GM23338 (cell line): ENCODE data around the gene TOM1. TPM values are rescaled to one million over a fixed set of nuclear protein-coding genes. Genes with fewer than 3 reads are reported as not detected.

Experiments used
- ATAC-seq: fragments of 200-7000 bp; cut with Tn5 transposase; 3 replicates; pipeline ENCODE4 v1.9.1; 2020
- DNase-seq: peaks from one replicate; pipeline ENCODE4 v3.0.0-alpha.2; 2015; ENCODE audit warnings: low spot score
- H2AFZ ChIP-seq: fragments of 200-600 bp; sonication (generic); 2 replicates; pipeline ENCODE4 v1.8.0; 2016; ENCODE audit warnings: antibody characterized with exemption, mild to moderate bottlenecking, moderate library complexity
- H3F3A ChIP-seq: fragments of 200-600 bp; sonication (generic); replicated peaks from 2 replicates; pipeline ENCODE4 v1.8.0; 2017; ENCODE audit warnings: antibody characterized with exemption, mixed run types, low read depth
- H3K27ac ChIP-seq: fragments of 200-600 bp; sonication (generic); 2 replicates; pipeline ENCODE4 v1.6.1; 2016; ENCODE audit warnings: low read depth
- H3K27me3 ChIP-seq: fragments of 200-600 bp; sonication (generic); 2 replicates; pipeline ENCODE4 v1.8.0; 2016; ENCODE audit warnings: mild to moderate bottlenecking, mixed run types, moderate library complexity; ENCODE audit not compliant: insufficient read depth
- H3K36me3 ChIP-seq: fragments of 200-600 bp; sonication (generic); 2 replicates; pipeline ENCODE4 v1.8.0; 2016; ENCODE audit warnings: mild to moderate bottlenecking; ENCODE audit not compliant: insufficient read depth
- H3K4me1 ChIP-seq: fragments of 200-600 bp; sonication (generic); 2 replicates; pipeline ENCODE4 v1.8.0; 2016; ENCODE audit warnings: mild to moderate bottlenecking, moderate library complexity; ENCODE audit not compliant: insufficient read depth
- H3K4me2 ChIP-seq: fragments of 200-600 bp; sonication (generic); 2 replicates; pipeline ENCODE4 v1.7.1; 2017; ENCODE audit warnings: mixed run types
- H3K4me3 ChIP-seq: fragments of 200-600 bp; sonication (generic); 2 replicates; pipeline ENCODE4 v1.6.1; 2016; ENCODE audit warnings: mixed run types
- H3K79me2 ChIP-seq: fragments of 200-600 bp; sonication (generic); replicated peaks from 2 replicates; pipeline ENCODE4 v1.8.0; 2017; ENCODE audit warnings: mild to moderate bottlenecking; ENCODE audit not compliant: insufficient read depth
- H3K9me2 ChIP-seq: fragments of 200-600 bp; sonication (generic); 2 replicates; pipeline ENCODE4 v1.8.0; 2017; ENCODE audit not compliant: insufficient read depth
- H4K20me1 ChIP-seq: fragments of 200-600 bp; sonication (generic); replicated peaks from 2 replicates; pipeline ENCODE4 v1.8.0; 2017; ENCODE audit warnings: mild to moderate bottlenecking; ENCODE audit not compliant: insufficient read depth
- H3K27ac Mint-ChIP-seq: 2 replicates; pipeline ENCODE4 v1.8.0; 2020; ENCODE audit warnings: inconsistent platforms, mild to moderate bottlenecking, moderate library complexity, mixed read lengths
- H3K27me3 Mint-ChIP-seq: 3 replicates; pipeline ENCODE4 v1.8.0; 2022; ENCODE audit warnings: low read depth, mild to moderate bottlenecking, moderate library complexity, mixed read lengths, inconsistent platforms; ENCODE audit not compliant: insufficient read depth, poor library complexity
- H3K36me3 Mint-ChIP-seq: 3 replicates; pipeline ENCODE4 v1.8.0; 2021; ENCODE audit warnings: low read depth, mild to moderate bottlenecking, inconsistent platforms, moderate library complexity, mixed read lengths
- H3K4me1 Mint-ChIP-seq: 3 replicates; pipeline ENCODE4 v1.8.0; 2020; ENCODE audit warnings: mild to moderate bottlenecking, inconsistent platforms, mixed read lengths
- H3K4me3 Mint-ChIP-seq: 3 replicates; pipeline ENCODE4 v1.8.0; 2021; ENCODE audit warnings: moderate library complexity, mild to moderate bottlenecking, inconsistent platforms, mixed read lengths
- H3K9me3 Mint-ChIP-seq: 3 replicates; pipeline ENCODE4 v1.8.0; 2020; ENCODE audit warnings: moderate library complexity, mild to moderate bottlenecking, inconsistent platforms, mixed read lengths
- CREB1 ChIP-seq: fragments of 250-450 bp; sonication (Bioruptor Pico); IDR thresholded peaks from 2 replicates; pipeline ENCODE4 v1.5.0; 2020; ENCODE audit warnings: low read depth, mild to moderate bottlenecking, moderate library complexity
- EZH2 ChIP-seq: fragments of 200-600 bp; sonication (generic); IDR thresholded peaks from one replicate; pipeline ENCODE4 v1.8.0; 2017; ENCODE audit warnings: antibody characterized with exemption, mild to moderate bottlenecking, low read depth; ENCODE audit not compliant: unreplicated experiment
- EZH2phosphoT487 ChIP-seq: fragments of 200-600 bp; sonication (generic); IDR thresholded peaks from one replicate; pipeline ENCODE4 v1.8.1; 2018; ENCODE audit warnings: antibody characterized with exemption; ENCODE audit not compliant: unreplicated experiment
- JUNB ChIP-seq: IDR thresholded peaks from one replicate; pipeline ENCODE4 v1.6.1; 2016; ENCODE audit warnings: antibody characterized with exemption; ENCODE audit not compliant: unreplicated experiment
- NANOG ChIP-seq: IDR thresholded peaks from 2 replicates; pipeline ENCODE4 v1.6.1; 2016; ENCODE audit warnings: antibody characterized with exemption, borderline replicate concordance
- POLR2AphosphoS5 ChIP-seq: IDR thresholded peaks from 2 replicates; pipeline ENCODE4 v1.6.1; 2016; ENCODE audit warnings: antibody characterized with exemption, low read depth
- STAT1 ChIP-seq: IDR thresholded peaks from one replicate; pipeline ENCODE4 v1.6.1; 2016; ENCODE audit warnings: antibody characterized with exemption; ENCODE audit not compliant: unreplicated experiment
- ZNF114 ChIP-seq: fragments of 250-450 bp; sonication (Bioruptor Pico); IDR thresholded peaks from 2 replicates; pipeline ENCODE4 v1.5.0; 2020; ENCODE audit warnings: mild to moderate bottlenecking, moderate library complexity
- ZNF331 ChIP-seq: fragments of 250-450 bp; sonication (Bioruptor Pico); IDR thresholded peaks from 2 replicates; pipeline ENCODE4 v1.5.0; 2020; ENCODE audit warnings: low read depth, mild to moderate bottlenecking, moderate library complexity
- polyA plus RNA-seq: library from polyadenylated mRNA; unstranded; fragments of >200 nt; fragmentation: Nextera tagmentation; extraction: Ambion mirVana; gene quantifications from 2 replicates; pipeline ENCODE4 v1.2.1, GENCODE V29; 2016
- total RNA-seq: library from RNA; depleted of rRNA; stranded (reverse); fragments of >200 nt; shearing (Covaris generic); gene quantifications from 2 replicates; pipeline ENCODE4 v1.2.3, GENCODE V29; 2014
- TF ChIP-seq, protein P1 (sequence below): fragments of 250-450 bp; sonication (Bioruptor Pico); IDR thresholded peaks from 2 replicates; pipeline ENCODE4 v1.5.0; 2020; ENCODE audit warnings: mild to moderate bottlenecking, moderate library complexity
- TF ChIP-seq, protein P2 (sequence below): IDR thresholded peaks from one replicate; pipeline ENCODE4 v1.6.1; 2018; ENCODE audit warnings: antibody characterized with exemption; ENCODE audit not compliant: unreplicated experiment
- TF ChIP-seq, protein P3 (sequence below): IDR thresholded peaks from 2 replicates; pipeline ENCODE4 v1.6.1; 2016; ENCODE audit warnings: antibody characterized with exemption
- TF ChIP-seq, protein P4 (sequence below), 2 experiments: fragments of 200-600 bp in 1 of 2; sonication (generic) in 1 of 2; conservative IDR thresholded peaks; 2 replicates each; pipeline versions ENCODE4 v1.5.1 to v1.6.1; 2016 to 2017; ENCODE audit warnings: antibody characterized with exemption in 2 of 2, low read depth in 2 of 2, mild to moderate bottlenecking in 2 of 2, moderate library complexity in 1 of 2

The TOM1 gene
- total and polyA plus RNA-seq, 2 experiments from 2014 or later = 10.9 to 17.8 TPM

DNA sequence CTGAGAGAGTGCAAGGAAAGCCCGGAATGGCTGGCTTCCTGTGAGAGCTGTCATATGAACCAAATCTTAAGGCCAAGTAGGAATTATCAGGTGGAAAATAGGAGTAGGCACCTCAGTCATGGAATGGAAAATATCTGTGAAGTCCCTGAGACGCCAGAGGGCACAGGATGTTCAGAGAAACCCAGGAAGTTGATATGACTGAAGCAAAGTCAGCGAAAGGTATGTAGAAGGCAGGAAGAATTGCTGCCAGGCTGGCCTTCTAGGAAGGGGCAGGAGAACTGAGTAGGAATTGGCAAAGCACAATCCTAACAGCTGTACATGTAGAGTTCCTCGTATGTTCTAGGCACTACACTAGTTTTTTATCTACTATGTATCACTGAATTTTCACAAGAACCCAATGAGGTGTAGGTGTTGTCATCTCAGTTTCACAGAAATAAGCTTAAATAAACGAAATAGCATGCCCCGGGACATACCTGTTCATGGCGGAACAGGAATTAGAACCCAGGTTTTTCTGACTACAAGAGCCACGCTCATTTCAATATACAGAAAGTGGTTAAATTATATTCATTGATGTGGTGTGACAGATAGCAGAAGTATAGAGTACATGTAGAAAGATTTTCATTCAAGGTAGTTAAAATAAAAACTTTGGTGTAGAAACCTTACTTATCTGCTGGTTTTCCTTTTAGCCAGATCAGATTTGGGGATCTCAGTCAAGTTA, 25.4 kb upstream of the TOM1 start:
- DNase-seq = no peak
- no peak overlapping the region for H3K4me2 ChIP-seq
- Mint-ChIP-seq H3K27me3 (no peaks in the 10 kb centered on the region), H3K36me3 (peaks cover 34% of the 10 kb centered on the region), H3K4me3 (no peak overlapping the region), H3K9me3 (peaks cover 3% of the 10 kb centered on the region; the same call in 1 of the 3 replicates), H3K27ac (no peak overlapping the region), H3K4me1 (no peaks in the 10 kb centered on the region)
- H3K27me3 ChIP-seq = no peaks in the 10 kb centered on the region
- peaks cover 16% of the 10 kb centered on the region; the same call in 1 of the 2 replicates for H4K20me1 ChIP-seq
- no peak overlapping the region for H2AFZ ChIP-seq
- ATAC-seq = no peak
- H3K4me3 ChIP-seq = no peak overlapping the region
- no peaks in the 10 kb centered on the region for H3K4me1 ChIP-seq
- no peak for TF ChIP-seq EZH2phosphoT487
- TF ChIP-seq, protein P1, sequence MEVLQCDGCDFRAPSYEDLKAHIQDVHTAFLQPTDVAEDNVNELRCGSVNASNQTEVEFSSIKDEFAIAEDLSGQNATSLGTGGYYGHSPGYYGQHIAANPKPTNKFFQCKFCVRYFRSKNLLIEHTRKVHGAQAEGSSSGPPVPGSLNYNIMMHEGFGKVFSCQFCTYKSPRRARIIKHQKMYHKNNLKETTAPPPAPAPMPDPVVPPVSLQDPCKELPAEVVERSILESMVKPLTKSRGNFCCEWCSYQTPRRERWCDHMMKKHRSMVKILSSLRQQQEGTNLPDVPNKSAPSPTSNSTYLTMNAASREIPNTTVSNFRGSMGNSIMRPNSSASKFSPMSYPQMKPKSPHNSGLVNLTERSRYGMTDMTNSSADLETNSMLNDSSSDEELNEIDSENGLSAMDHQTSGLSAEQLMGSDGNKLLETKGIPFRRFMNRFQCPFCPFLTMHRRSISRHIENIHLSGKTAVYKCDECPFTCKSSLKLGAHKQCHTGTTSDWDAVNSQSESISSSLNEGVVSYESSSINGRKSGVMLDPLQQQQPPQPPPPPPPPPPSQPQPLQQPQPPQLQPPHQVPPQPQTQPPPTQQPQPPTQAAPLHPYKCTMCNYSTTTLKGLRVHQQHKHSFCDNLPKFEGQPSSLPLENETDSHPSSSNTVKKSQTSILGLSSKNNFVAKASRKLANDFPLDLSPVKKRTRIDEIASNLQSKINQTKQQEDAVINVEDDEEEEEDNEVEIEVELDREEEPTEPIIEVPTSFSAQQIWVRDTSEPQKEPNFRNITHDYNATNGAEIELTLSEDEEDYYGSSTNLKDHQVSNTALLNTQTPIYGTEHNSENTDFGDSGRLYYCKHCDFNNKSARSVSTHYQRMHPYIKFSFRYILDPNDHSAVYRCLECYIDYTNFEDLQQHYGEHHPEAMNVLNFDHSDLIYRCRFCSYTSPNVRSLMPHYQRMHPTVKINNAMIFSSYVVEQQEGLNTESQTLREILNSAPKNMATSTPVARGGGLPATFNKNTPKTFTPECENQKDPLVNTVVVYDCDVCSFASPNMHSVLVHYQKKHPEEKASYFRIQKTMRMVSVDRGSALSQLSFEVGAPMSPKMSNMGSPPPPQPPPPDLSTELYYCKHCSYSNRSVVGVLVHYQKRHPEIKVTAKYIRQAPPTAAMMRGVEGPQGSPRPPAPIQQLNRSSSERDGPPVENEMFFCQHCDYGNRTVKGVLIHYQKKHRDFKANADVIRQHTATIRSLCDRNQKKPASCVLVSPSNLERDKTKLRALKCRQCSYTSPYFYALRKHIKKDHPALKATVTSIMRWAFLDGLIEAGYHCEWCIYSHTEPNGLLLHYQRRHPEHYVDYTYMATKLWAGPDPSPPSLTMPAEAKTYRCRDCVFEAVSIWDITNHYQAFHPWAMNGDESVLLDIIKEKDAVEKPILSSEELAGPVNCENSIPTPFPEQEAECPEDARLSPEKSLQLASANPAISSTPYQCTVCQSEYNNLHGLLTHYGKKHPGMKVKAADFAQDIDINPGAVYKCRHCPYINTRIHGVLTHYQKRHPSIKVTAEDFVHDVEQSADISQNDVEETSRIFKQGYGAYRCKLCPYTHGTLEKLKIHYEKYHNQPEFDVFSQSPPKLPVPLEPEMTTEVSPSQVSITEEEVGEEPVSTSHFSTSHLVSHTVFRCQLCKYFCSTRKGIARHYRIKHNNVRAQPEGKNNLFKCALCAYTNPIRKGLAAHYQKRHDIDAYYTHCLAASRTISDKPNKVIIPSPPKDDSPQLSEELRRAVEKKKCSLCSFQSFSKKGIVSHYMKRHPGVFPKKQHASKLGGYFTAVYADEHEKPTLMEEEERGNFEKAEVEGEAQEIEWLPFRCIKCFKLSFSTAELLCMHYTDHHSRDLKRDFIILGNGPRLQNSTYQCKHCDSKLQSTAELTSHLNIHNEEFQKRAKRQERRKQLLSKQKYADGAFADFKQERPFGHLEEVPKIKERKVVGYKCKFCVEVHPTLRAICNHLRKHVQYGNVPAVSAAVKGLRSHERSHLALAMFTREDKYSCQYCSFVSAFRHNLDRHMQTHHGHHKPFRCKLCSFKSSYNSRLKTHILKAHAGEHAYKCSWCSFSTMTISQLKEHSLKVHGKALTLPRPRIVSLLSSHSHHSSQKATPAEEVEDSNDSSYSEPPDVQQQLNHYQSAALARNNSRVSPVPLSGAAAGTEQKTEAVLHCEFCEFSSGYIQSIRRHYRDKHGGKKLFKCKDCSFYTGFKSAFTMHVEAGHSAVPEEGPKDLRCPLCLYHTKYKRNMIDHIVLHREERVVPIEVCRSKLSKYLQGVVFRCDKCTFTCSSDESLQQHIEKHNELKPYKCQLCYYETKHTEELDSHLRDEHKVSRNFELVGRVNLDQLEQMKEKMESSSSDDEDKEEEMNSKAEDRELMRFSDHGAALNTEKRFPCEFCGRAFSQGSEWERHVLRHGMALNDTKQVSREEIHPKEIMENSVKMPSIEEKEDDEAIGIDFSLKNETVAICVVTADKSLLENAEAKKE (CRISPR knock-in tag) = no peak
- no peak for TF ChIP-seq NANOG
- TF ChIP-seq STAT1 = no peak
- no peak for TF ChIP-seq CREB1
- no peak for TF ChIP-seq JUNB
- TF ChIP-seq EZH2 = no peak
- TF ChIP-seq POLR2AphosphoS5 = no peak
- no peak for TF ChIP-seq ZNF331 (CRISPR knock-in tag)
- TF ChIP-seq, protein P2, sequence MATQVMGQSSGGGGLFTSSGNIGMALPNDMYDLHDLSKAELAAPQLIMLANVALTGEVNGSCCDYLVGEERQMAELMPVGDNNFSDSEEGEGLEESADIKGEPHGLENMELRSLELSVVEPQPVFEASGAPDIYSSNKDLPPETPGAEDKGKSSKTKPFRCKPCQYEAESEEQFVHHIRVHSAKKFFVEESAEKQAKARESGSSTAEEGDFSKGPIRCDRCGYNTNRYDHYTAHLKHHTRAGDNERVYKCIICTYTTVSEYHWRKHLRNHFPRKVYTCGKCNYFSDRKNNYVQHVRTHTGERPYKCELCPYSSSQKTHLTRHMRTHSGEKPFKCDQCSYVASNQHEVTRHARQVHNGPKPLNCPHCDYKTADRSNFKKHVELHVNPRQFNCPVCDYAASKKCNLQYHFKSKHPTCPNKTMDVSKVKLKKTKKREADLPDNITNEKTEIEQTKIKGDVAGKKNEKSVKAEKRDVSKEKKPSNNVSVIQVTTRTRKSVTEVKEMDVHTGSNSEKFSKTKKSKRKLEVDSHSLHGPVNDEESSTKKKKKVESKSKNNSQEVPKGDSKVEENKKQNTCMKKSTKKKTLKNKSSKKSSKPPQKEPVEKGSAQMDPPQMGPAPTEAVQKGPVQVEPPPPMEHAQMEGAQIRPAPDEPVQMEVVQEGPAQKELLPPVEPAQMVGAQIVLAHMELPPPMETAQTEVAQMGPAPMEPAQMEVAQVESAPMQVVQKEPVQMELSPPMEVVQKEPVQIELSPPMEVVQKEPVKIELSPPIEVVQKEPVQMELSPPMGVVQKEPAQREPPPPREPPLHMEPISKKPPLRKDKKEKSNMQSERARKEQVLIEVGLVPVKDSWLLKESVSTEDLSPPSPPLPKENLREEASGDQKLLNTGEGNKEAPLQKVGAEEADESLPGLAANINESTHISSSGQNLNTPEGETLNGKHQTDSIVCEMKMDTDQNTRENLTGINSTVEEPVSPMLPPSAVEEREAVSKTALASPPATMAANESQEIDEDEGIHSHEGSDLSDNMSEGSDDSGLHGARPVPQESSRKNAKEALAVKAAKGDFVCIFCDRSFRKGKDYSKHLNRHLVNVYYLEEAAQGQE = no peak
- TF ChIP-seq, protein P3, sequence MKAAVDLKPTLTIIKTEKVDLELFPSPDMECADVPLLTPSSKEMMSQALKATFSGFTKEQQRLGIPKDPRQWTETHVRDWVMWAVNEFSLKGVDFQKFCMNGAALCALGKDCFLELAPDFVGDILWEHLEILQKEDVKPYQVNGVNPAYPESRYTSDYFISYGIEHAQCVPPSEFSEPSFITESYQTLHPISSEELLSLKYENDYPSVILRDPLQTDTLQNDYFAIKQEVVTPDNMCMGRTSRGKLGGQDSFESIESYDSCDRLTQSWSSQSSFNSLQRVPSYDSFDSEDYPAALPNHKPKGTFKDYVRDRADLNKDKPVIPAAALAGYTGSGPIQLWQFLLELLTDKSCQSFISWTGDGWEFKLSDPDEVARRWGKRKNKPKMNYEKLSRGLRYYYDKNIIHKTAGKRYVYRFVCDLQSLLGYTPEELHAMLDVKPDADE = no peak
- TF ChIP-seq ZNF114 (CRISPR knock-in tag) = no peak
- TF ChIP-seq, protein P4, sequence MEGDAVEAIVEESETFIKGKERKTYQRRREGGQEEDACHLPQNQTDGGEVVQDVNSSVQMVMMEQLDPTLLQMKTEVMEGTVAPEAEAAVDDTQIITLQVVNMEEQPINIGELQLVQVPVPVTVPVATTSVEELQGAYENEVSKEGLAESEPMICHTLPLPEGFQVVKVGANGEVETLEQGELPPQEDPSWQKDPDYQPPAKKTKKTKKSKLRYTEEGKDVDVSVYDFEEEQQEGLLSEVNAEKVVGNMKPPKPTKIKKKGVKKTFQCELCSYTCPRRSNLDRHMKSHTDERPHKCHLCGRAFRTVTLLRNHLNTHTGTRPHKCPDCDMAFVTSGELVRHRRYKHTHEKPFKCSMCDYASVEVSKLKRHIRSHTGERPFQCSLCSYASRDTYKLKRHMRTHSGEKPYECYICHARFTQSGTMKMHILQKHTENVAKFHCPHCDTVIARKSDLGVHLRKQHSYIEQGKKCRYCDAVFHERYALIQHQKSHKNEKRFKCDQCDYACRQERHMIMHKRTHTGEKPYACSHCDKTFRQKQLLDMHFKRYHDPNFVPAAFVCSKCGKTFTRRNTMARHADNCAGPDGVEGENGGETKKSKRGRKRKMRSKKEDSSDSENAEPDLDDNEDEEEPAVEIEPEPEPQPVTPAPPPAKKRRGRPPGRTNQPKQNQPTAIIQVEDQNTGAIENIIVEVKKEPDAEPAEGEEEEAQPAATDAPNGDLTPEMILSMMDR (conservative IDR thresholded peaks at IDR 0.05; ENCODE audit: low read depth in 2 of 2) = no peak
- peaks cover 37% of the 10 kb centered on the region for H3K79me2 ChIP-seq
- H3K27ac ChIP-seq = no peak overlapping the region
- H3K36me3 ChIP-seq = peaks cover 28% of the 10 kb centered on the region
- no peaks in the 10 kb centered on the region for H3F3A ChIP-seq
- H3K9me2 ChIP-seq = no peaks in the 10 kb centered on the region
